PC-3 (cell line): Measurements from ENCODE around the gene TLE7. TPM values are rescaled to one million over a fixed set of nuclear protein-coding genes. Genes with fewer than 3 reads are reported as not detected.

Experiments
- ATAC-seq: fragments of 200-7000 bp; cut with Tn5 transposase; 2 replicates; pipeline ENCODE4 v1.9.1; 2020; ENCODE audit warnings: mild to moderate bottlenecking, moderate library complexity
- BruUV-seq: library from RNA; stranded (reverse); fragments of 400-500 nt; replicated peaks from 2 replicates; lab custom pipeline; 2021; lab: Mats Ljungman, UMichigan
- CTCF ChIA-PET: fragments of 300-600 bp; sonication (Branson Sonifier 250); formaldehyde crosslinking; loops from one replicate; lab custom pipeline; 2022; ENCODE audit warnings: antibody characterized with exemption; lab: Charles Lee
- POLR2A ChIA-PET: fragments of 300-600 bp; sonication (Branson Sonifier 250); formaldehyde crosslinking; loops from one replicate; lab custom pipeline; 2022; ENCODE audit warnings: antibody characterized with exemption; ENCODE audit not compliant: unreplicated experiment; lab: Charles Lee
- DNase-seq: peaks from one replicate; pipeline ENCODE4 v3.0.0-alpha.2; 2015
- H2AFZ ChIP-seq: fragments of 300-600 bp; sonication (generic); 2 replicates; pipeline ENCODE4 v1.6.0; 2016; ENCODE audit warnings: antibody characterized with exemption, low read length
- H3F3A ChIP-seq: fragments of 300-600 bp; sonication (generic); one replicate; pipeline ENCODE4 v1.6.0; 2017; ENCODE audit warnings: antibody characterized with exemption, low read length, control low read depth, mild to moderate bottlenecking; ENCODE audit not compliant: unreplicated experiment
- H3K27ac ChIP-seq: fragments of 300-600 bp; sonication (generic); 2 replicates; pipeline ENCODE4 v1.5.1; 2016; ENCODE audit warnings: mild to moderate bottlenecking, low read length
- H3K27me3 ChIP-seq: fragments of 300-600 bp; sonication (generic); 2 replicates; pipeline ENCODE4 v1.6.1; 2016; ENCODE audit warnings: low read length, mixed read lengths
- H3K36me3 ChIP-seq: fragments of 300-600 bp; sonication (generic); 2 replicates; pipeline ENCODE4 v1.6.1; 2016; ENCODE audit warnings: low read depth, mixed run types, low read length, mixed read lengths
- H3K4me1 ChIP-seq: fragments of 300-600 bp; sonication (generic); 2 replicates; pipeline ENCODE4 v1.5.1; 2016; ENCODE audit warnings: low read length; ENCODE audit not compliant: insufficient read depth
- H3K4me2 ChIP-seq: fragments of 300-600 bp; sonication (generic); 2 replicates; pipeline ENCODE4 v1.6.0; 2016; ENCODE audit warnings: low read length
- H3K4me3 ChIP-seq: fragments of 300-600 bp; sonication (generic); 2 replicates; pipeline ENCODE4 v1.5.1; 2016; ENCODE audit warnings: mild to moderate bottlenecking, low read length, mixed read lengths
- H3K79me2 ChIP-seq: fragments of 300-600 bp; sonication (generic); 2 replicates; pipeline ENCODE4 v1.6.1; 2017; ENCODE audit warnings: low read length, mixed read lengths
- H3K9ac ChIP-seq: fragments of 300-600 bp; sonication (generic); 2 replicates; pipeline ENCODE4 v1.6.0; 2016; ENCODE audit warnings: mild to moderate bottlenecking, low read length
- H3K9me2 ChIP-seq: fragments of 300-600 bp; sonication (generic); replicated peaks from 2 replicates; pipeline ENCODE4 v1.6.1; 2016; ENCODE audit warnings: mixed run types, low read length, mixed read lengths
- H3K9me3 ChIP-seq: fragments of 300-600 bp; sonication (generic); 2 replicates; pipeline ENCODE4 v1.6.1; 2016; ENCODE audit warnings: low read length, mixed read lengths
- H4K20me1 ChIP-seq: fragments of 300-600 bp; sonication (generic); 2 replicates; pipeline ENCODE4 v1.6.1; 2016; ENCODE audit warnings: low read length, mixed read lengths
- CTCF ChIP-seq: fragments of 300-600 bp; sonication (generic); conservative IDR thresholded peaks from 2 replicates; pipeline ENCODE4 v1.5.1; 2017; ENCODE audit warnings: antibody characterized with exemption, low read depth, mild to moderate bottlenecking, low read length
- EZH2 ChIP-seq: fragments of 300-600 bp; sonication (generic); IDR thresholded peaks from one replicate; pipeline ENCODE4 v1.6.1; 2017; ENCODE audit warnings: antibody characterized with exemption, mild to moderate bottlenecking, low read length; ENCODE audit not compliant: unreplicated experiment
- EZH2phosphoT487 ChIP-seq: fragments of 300-600 bp; sonication (generic); IDR thresholded peaks from 2 replicates; pipeline ENCODE4 v1.6.1; 2018; ENCODE audit warnings: mild to moderate bottlenecking, antibody characterized with exemption, low read length, borderline replicate concordance
- intact Hi-C: fragments of 100-400 bp; cut with micrococcal nuclease; formaldehyde crosslinking; loops from 2 replicates; pipeline ENCODE4 v1.9.0; 2023
- total RNA-seq: library from RNA; depleted of rRNA; stranded (reverse); fragments of >200 nt; gene quantifications from 2 replicates; pipeline ENCODE4 v1.2.3, GENCODE V29; 2014

TLE7 gene
- total RNA-seq, 1 experiment from 2014 or later: not detected

GRCh38 chr16:71439523-71439922 is 2.3 kb downstream of the TLE7 start:
- H3K4me1 ChIP-seq: no peaks in the 10 kb centered on the region
- DNase-seq (no peak), ATAC-seq (no peak)
- CTCF ChIA-PET: no interaction called here
- H3K36me3 ChIP-seq: no peaks in the 10 kb centered on the region
- H3K79me2 ChIP-seq: no peaks in the 10 kb centered on the region
- H3K9ac ChIP-seq: no peak overlapping the region
- no peak for TF ChIP-seq CTCF
- TF ChIP-seq EZH2phosphoT487: no peak
- no peak for TF ChIP-seq EZH2
- H3K27ac ChIP-seq: no peak overlapping the region
- POLR2A ChIA-PET: no interaction called here
- H3K27me3 ChIP-seq: peaks cover 19% of the 10 kb centered on the region
- no peaks in the 10 kb centered on the region for H3K9me3 ChIP-seq
- H3F3A ChIP-seq: no peaks in the 10 kb centered on the region
- no peak overlapping the region for H3K4me2 ChIP-seq
- intact Hi-C loops: no loop called here
- no peaks in the 10 kb centered on the region for H3K9me2 ChIP-seq
- no peak overlapping the region for H3K4me3 ChIP-seq
- no peak overlapping the region for H2AFZ ChIP-seq
- no peaks in the 10 kb centered on the region for H4K20me1 ChIP-seq
- no TSS peak for BruUV-seq

GRCh38 chr16:71436473-71436872 is 5.4 kb downstream of the TLE7 start:
- no peak overlapping the region for H2AFZ ChIP-seq
- intact Hi-C loops: no loop called here
- ChIA-PET POLR2A (no interaction called here), CTCF (interaction anchor here (0.6 to 0.7 kb wide), 2 partner anchors 55 to 175 kb away, joined by 3 to 12 read pairs; no protein-coding TSS in a partner anchor)
- TF ChIP-seq CTCF (no peak), EZH2 (no peak), EZH2phosphoT487 (no peak)
- no peaks in the 10 kb centered on the region for H3K36me3 ChIP-seq
- no peak overlapping the region for H3K4me2 ChIP-seq
- no peaks in the 10 kb centered on the region for H3K9me2 ChIP-seq
- BruUV-seq: no TSS peak
- peaks cover 25% of the 10 kb centered on the region for H3K27me3 ChIP-seq
- ATAC-seq (no peak), DNase-seq (no peak)
- no peak overlapping the region for H3K4me3 ChIP-seq
- H3K9ac ChIP-seq: no peak overlapping the region
- no peak overlapping the region for H3K27ac ChIP-seq
- no peaks in the 10 kb centered on the region for H3K4me1 ChIP-seq
- no peaks in the 10 kb centered on the region for H3F3A ChIP-seq
- no peaks in the 10 kb centered on the region for H3K79me2 ChIP-seq
- no peaks in the 10 kb centered on the region for H3K9me3 ChIP-seq
- no peaks in the 10 kb centered on the region for H4K20me1 ChIP-seq

- BruUV-seq: no TSS peak
- ATAC-seq: no peak
- H3K9me3 ChIP-seq: no peaks in the 10 kb centered on the region
Measured at GRCh38 chr16:71432906-71433305, 8.9 kb downstream of the TLE7 start.

More at GRCh38 chr16:71432906-71433305, 8.9 kb downstream of the TLE7 start:
- no peak for DNase-seq
- peaks cover 14% of the 10 kb centered on the region for H3K27me3 ChIP-seq
- POLR2A ChIA-PET: no interaction called here
- CTCF ChIA-PET: no interaction called here
- H3F3A ChIP-seq: no peaks in the 10 kb centered on the region
- H3K9me2 ChIP-seq: no peaks in the 10 kb centered on the region
- H3K79me2 ChIP-seq: no peaks in the 10 kb centered on the region
- no peaks in the 10 kb centered on the region for H3K4me1 ChIP-seq
- H3K4me3 ChIP-seq: no peak overlapping the region
- H3K4me2 ChIP-seq: no peak overlapping the region
- no peak overlapping the region for H3K27ac ChIP-seq
- intact Hi-C loops: no loop called here
- no peaks in the 10 kb centered on the region for H3K36me3 ChIP-seq
- H4K20me1 ChIP-seq: no peaks in the 10 kb centered on the region
- no peak overlapping the region for H2AFZ ChIP-seq
- TF ChIP-seq EZH2: no peak
- TF ChIP-seq EZH2phosphoT487: no peak
- no peak for TF ChIP-seq CTCF
- no peak overlapping the region for H3K9ac ChIP-seq
